Stomach (tissue), 4 donors: ENCODE data around the gene MEPE.

Experiments used
- CTCF ChIP-seq, 7 experiments: fragments of 450-650 bp in 4 of 7; fragments of 200-600 bp in 3 of 7; sonication (generic) in 3 of 7; IDR thresholded peaks; one replicate each; pipeline ENCODE4 v1.5.1; 2016 to 2019; ENCODE audit warnings: antibody characterized with exemption in 7 of 7, control low read depth in 2 of 7, mild to moderate bottlenecking in 1 of 7
- EP300 ChIP-seq: sonication (generic); formaldehyde crosslinking; IDR thresholded peaks from one replicate; pipeline ENCODE4 v1.6.1; 2017; ENCODE audit warnings: antibody characterized with exemption

GRCh38 chr4:87824352-87824751 lies 8.4 kb upstream of the MEPE start:
- TF ChIP-seq CTCF (IDR thresholded peaks at IDR 0.05) (no peak), EP300 (no peak)
